ENCODE data around the gene EXOSC2. TPM values are rescaled to one million over a fixed set of nuclear protein-coding genes. Genes with fewer than 3 reads are reported as not detected.

The EXOSC2 gene
- total RNA-seq, 1 donor from 2014 or later, result 15.6 TPM

DNA sequence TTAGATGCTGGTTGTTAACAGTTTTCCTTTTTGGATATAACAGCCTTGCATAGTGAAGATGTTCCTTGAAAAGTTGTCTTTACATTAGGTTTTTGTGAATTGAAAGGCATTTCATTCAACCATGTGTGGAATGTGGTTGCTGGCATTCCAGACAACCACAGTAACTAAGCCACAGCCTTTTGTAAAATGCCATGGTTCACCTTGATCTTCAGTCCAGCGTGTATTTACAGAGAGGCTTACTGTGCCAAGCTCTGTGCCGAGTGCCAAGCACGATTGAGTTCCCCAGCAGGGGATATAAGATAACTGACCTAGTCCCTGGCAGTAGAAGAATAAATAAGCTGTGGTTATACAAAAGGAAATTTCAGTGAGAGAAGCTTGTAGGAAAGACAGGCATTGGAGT lies 4.9 kb downstream of the EXOSC2 start:
- DNase-seq (ENCODE audit: low spot score), result no peak
- Mint-ChIP-seq H3K4me3 (ENCODE audit: unreplicated experiment) (no peak overlapping the region), H3K36me3 (ENCODE audit: low read depth) (peaks cover 32% of the 10 kb centered on the region)

DNA sequence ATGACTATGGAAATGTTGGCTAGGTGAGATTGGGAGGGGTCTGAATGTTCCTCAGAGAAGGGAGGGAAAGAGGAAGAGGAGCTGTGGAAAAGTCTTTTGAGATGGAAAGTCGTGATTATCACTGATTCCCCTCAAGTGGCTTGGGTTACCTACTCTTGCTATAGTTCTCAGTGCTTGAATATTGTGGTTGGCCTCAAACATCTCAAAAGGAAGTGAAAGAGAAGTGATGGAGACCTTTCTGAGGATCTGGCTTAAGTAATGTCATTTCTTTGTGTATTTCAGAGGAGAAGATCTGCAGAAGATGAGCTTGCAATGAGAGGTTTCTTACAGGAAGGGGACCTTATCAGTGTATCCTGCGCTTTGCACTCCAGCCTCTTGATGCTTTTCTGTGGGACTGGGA lies 5.5 kb downstream of the EXOSC2 start:
- TF ChIP-seq, protein P1, sequence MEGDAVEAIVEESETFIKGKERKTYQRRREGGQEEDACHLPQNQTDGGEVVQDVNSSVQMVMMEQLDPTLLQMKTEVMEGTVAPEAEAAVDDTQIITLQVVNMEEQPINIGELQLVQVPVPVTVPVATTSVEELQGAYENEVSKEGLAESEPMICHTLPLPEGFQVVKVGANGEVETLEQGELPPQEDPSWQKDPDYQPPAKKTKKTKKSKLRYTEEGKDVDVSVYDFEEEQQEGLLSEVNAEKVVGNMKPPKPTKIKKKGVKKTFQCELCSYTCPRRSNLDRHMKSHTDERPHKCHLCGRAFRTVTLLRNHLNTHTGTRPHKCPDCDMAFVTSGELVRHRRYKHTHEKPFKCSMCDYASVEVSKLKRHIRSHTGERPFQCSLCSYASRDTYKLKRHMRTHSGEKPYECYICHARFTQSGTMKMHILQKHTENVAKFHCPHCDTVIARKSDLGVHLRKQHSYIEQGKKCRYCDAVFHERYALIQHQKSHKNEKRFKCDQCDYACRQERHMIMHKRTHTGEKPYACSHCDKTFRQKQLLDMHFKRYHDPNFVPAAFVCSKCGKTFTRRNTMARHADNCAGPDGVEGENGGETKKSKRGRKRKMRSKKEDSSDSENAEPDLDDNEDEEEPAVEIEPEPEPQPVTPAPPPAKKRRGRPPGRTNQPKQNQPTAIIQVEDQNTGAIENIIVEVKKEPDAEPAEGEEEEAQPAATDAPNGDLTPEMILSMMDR (IDR thresholded peaks at IDR 0.05), result no peak
- H3K4me3 Mint-ChIP-seq (ENCODE audit: unreplicated experiment), result no peak overlapping the region
- peaks cover 37% of the 10 kb centered on the region for H3K36me3 Mint-ChIP-seq (ENCODE audit: low read depth)
- no peaks in the 10 kb centered on the region for H3K9me3 Mint-ChIP-seq (ENCODE audit: low read depth)
- H3K4me1 Mint-ChIP-seq (ENCODE audit: low read depth), result peaks cover 47% of the 10 kb centered on the region
- no peaks in the 10 kb centered on the region for H3K27me3 Mint-ChIP-seq (ENCODE audit: low read depth)
- DNase-seq (ENCODE audit: low spot score), result no peak
- H3K27ac Mint-ChIP-seq (ENCODE audit: unreplicated experiment), result no peak overlapping the region

More for the DNA sequence above, 4.9 kb downstream of the EXOSC2 start:
- Mint-ChIP-seq H3K27me3 (ENCODE audit: low read depth) (no peaks in the 10 kb centered on the region), H3K27ac (ENCODE audit: unreplicated experiment) (no peak overlapping the region), H3K4me1 (ENCODE audit: low read depth) (peaks cover 48% of the 10 kb centered on the region), H3K9me3 (ENCODE audit: low read depth) (no peaks in the 10 kb centered on the region)
- TF ChIP-seq, protein P1 (IDR thresholded peaks at IDR 0.05), result no peak

- Mint-ChIP-seq H3K27ac (ENCODE audit: unreplicated experiment) (peak overlapping the region; percentile 78), H3K36me3 (ENCODE audit: low read depth) (peaks cover 41% of the 10 kb centered on the region), H3K4me3 (ENCODE audit: unreplicated experiment) (no peak overlapping the region), H3K9me3 (ENCODE audit: low read depth) (no peaks in the 10 kb centered on the region), H3K27me3 (ENCODE audit: low read depth) (no peaks in the 10 kb centered on the region), H3K4me1 (ENCODE audit: low read depth) (peaks cover 36% of the 10 kb centered on the region)
- TF ChIP-seq, protein P1 (IDR thresholded peaks at IDR 0.05), result peak; percentile 99
- DNase-seq (ENCODE audit: low spot score), result no peak
Measured at GRCh38 chr9:130701059-130702022, 7.8 kb downstream of the EXOSC2 start.

DNA sequence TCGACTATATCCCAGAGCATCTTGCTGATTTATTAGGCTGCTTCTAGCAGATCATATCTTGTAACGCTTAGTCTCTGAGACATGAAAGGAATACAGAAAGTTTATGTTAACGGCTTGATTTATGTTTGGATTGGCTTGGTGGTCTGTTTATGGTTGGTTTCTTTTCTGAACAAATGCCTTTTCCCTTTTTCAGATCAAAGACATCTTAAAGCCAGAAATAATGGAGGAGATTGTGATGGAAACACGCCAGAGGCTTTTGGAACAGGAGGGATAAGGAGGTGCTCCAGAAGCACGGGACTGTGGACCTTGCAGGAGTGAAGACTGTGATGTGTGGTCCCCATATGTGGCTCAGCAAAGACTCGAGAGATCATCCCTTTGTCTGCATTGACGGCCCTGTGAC lies 9.9 kb downstream of the EXOSC2 start:
- Mint-ChIP-seq H3K4me1 (ENCODE audit: low read depth) (peaks cover 22% of the 10 kb centered on the region), H3K27me3 (ENCODE audit: low read depth) (no peaks in the 10 kb centered on the region), H3K27ac (ENCODE audit: unreplicated experiment) (no peak overlapping the region), H3K9me3 (ENCODE audit: low read depth) (no peaks in the 10 kb centered on the region), H3K36me3 (ENCODE audit: low read depth) (peaks cover 29% of the 10 kb centered on the region), H3K4me3 (ENCODE audit: unreplicated experiment) (no peak overlapping the region)
- DNase-seq (ENCODE audit: low spot score), result no peak
- TF ChIP-seq, protein P1 (IDR thresholded peaks at IDR 0.05), result no peak

GRCh38 chr9:130707225-130707976 lies 13.8 kb downstream of the EXOSC2 start:
- DNase-seq (ENCODE audit: low spot score), result no peak
- Mint-ChIP-seq H3K4me3 (ENCODE audit: unreplicated experiment) (no peak overlapping the region), H3K27ac (ENCODE audit: unreplicated experiment) (no peak overlapping the region), H3K4me1 (ENCODE audit: low read depth) (peaks cover 1% of the 10 kb centered on the region), H3K9me3 (ENCODE audit: low read depth) (no peaks in the 10 kb centered on the region), H3K27me3 (ENCODE audit: low read depth) (no peaks in the 10 kb centered on the region), H3K36me3 (ENCODE audit: low read depth) (peaks cover 18% of the 10 kb centered on the region)
- TF ChIP-seq, protein P1 (IDR thresholded peaks at IDR 0.05), result peak; percentile 95
